GM13976 (cell line): Measurements from ENCODE around the gene UGT1A8.
"Not testable (repeated sequence)": the region's sequence is repeated elsewhere in the genome, so short reads cannot be mapped to it uniquely, and the experiment has no call there.

Experiments
- DNase-seq: peaks from one replicate; pipeline ENCODE4 v3.0.0; 2012; ENCODE audit warnings: low spot score
- in situ Hi-C: fragments of 300-500 bp; cut with MboI; formaldehyde crosslinking; loops from one replicate; pipeline ENCODE4 v1.12.0; 2022; ENCODE audit warnings: low sequenced_read_pairs, mixed read lengths, inconsistent platforms; ENCODE audit not compliant: unreplicated experiment
- TF ChIP-seq, protein P1 (sequence below): IDR thresholded peaks from 2 replicates; pipeline ENCODE4 v1.5.1; 2012; ENCODE audit warnings: borderline replicate concordance, mild to moderate bottlenecking; ENCODE audit not compliant: insufficient read depth; ENCODE audit errors: extremely low read depth, missing control alignments, control extremely low read depth

Gene UGT1A8

DNA sequence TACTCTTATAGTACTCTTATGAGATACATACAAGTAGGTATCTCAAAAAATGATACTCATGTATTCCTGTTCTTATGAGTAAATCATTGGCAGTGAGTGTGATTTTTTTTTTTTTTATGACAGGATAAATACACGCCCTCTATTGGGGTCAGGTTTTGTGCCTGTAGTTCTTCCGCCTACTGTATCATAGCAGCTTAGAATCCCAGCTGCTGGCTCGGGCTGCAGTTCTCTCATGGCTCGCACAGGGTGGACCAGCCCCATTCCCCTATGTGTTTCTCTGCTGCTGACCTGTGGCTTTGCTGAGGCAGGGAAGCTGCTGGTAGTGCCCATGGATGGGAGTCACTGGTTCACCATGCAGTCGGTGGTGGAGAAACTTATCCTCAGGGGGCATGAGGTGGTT, at the start of gene UGT1A8:
UGT1A8 (plus strand) TSS at position 158 of the 400 bp plus-strand sequence; CDS start at position 233, 75 bp downstream.
- DNase-seq, in situ Hi-C loops: not testable (repeated sequence)

DNA sequence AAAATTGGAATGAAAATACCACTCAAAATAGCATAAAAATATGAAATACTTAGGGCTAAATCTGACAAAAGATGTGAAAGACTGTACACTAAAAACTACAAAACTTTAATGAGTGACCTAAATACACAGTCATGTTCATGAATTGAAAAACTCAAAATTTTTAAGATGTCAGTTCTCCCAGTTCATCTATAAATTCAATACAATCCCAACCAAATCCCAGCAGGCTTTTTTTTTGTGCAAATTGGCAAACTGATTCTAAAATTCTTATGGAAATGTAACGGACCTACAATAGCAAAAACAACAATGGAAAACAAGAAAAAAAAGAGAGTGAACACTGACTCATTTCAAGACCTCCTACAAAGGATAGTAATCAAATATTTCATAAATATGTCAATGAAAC, 46.4 kb upstream of the UGT1A8 start:
- TF ChIP-seq, protein P1, sequence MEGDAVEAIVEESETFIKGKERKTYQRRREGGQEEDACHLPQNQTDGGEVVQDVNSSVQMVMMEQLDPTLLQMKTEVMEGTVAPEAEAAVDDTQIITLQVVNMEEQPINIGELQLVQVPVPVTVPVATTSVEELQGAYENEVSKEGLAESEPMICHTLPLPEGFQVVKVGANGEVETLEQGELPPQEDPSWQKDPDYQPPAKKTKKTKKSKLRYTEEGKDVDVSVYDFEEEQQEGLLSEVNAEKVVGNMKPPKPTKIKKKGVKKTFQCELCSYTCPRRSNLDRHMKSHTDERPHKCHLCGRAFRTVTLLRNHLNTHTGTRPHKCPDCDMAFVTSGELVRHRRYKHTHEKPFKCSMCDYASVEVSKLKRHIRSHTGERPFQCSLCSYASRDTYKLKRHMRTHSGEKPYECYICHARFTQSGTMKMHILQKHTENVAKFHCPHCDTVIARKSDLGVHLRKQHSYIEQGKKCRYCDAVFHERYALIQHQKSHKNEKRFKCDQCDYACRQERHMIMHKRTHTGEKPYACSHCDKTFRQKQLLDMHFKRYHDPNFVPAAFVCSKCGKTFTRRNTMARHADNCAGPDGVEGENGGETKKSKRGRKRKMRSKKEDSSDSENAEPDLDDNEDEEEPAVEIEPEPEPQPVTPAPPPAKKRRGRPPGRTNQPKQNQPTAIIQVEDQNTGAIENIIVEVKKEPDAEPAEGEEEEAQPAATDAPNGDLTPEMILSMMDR = no peak
- no peak for DNase-seq
- in situ Hi-C loops = no loop called here

GRCh38 chr2:233571462-233571861, 46.0 kb upstream of the UGT1A8 start:
- in situ Hi-C loops = no loop called here
- no peak for DNase-seq
- TF ChIP-seq, protein P1 = no peak

DNA sequence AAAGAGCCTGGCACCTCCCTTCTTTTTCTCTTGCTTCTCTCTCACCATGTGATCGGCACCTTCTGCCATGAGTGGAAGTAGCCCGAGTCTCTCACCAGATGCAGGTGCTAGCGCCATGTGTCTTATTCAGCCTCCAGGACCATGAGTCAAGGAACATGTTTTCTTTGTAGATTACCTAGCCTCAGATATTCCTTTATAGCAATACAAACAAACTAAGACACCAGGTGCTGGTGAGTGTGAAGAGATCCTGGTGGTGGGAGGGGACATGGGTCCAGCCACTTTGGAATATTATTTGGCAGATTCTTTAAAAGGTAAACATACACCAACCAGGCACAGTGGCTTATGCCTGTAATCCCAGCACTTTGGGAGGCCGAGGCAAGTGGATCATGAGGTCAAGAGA, 45.0 kb upstream of the UGT1A8 start:
- TF ChIP-seq, protein P1 = no peak
- DNase-seq = no peak
- in situ Hi-C loops = no loop called here

- not testable (repeated sequence) for DNase-seq
Measured at GRCh38 chr2:233577341-233577740, 40.1 kb upstream of the UGT1A8 start.

DNA sequence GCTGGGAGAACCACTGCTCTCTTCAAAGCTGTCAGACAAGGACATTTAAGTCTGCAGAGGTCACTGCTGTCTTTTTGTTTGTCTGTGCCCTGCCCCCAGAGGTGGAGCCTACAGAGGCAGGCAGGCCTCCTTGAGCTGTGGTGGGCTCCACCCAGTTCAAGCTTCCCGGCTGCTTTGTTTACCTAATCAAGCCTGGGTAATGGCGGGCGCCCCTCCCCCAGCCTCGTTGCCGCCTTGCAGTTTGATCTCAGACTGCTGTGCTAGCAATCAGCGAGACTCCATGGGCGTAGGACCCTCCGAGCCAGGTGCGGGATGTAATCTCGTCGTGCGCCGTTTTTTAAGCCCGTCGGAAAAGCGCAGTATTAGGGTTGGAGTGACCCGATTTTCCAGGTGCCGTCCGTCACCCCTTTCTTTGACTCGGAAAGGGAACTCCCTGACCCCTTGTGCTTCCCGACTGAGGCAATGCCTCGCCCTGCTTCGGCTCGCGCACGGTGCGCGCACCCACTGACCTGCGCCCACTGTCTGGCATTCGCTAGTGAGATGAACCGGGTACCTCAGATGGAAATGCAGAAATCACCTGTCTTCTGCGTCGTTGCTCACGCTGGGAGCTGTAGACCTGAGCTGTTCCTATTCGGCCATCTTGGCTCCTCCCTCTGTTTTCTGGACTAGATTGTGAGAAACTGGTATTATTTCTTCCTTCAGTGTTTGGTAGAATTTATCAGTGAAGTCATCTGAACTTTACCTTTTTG, 34.0 kb upstream of the UGT1A8 start:
- in situ Hi-C loops, DNase-seq: not testable (repeated sequence)

More at GRCh38 chr2:233577341-233577740, 40.1 kb upstream of the UGT1A8 start:
- in situ Hi-C loops = not testable (repeated sequence)

- TF ChIP-seq, protein P1 = no peak
- in situ Hi-C loops = no loop called here
- DNase-seq = no peak
Measured at GRCh38 chr2:233584210-233584609, 33.2 kb upstream of the UGT1A8 start.

- TF ChIP-seq, protein P1 = no peak
- in situ Hi-C loops = no loop called here
- DNase-seq = no peak
Measured at GRCh38 chr2:233588400-233588799, 29.0 kb upstream of the UGT1A8 start.

- in situ Hi-C loops, DNase-seq: not testable (repeated sequence)
Measured at GRCh38 chr2:233592706-233593105, 24.7 kb upstream of the UGT1A8 start.
